Activated T-cell treated with anti-CD3 and anti-CD28 coated beads for 24 hours (primary cell): Measurements from ENCODE around the gene GALNTL6.

ENCODE experiments used
- DNase-seq: peaks from one replicate; pipeline ENCODE4 v3.0.0-alpha.2; 2020; ENCODE audit warnings: low read depth

Gene GALNTL6

GRCh38 chr4:171812665-171813525 lies at the start of gene GALNTL6:
Gene GALNTL6 (plus strand): TSS chr4:171813404.
- no peak for DNase-seq

GRCh38 chr4:171765514-171765913 lies 47.7 kb upstream of the GALNTL6 start:
- no peak for DNase-seq

- no peak for DNase-seq
Observed at GRCh38 chr4:171774642-171775190, 38.5 kb upstream of the GALNTL6 start.

GRCh38 chr4:171779301-171779700 lies 33.9 kb upstream of the GALNTL6 start:
- DNase-seq, result no peak

- no peak for DNase-seq
Observed at GRCh38 chr4:171785388-171785787, 27.8 kb upstream of the GALNTL6 start.

- DNase-seq, result no peak
Observed at GRCh38 chr4:171793723-171794122, 19.5 kb upstream of the GALNTL6 start.

- DNase-seq, result no peak
Observed at GRCh38 chr4:171794528-171794927, 18.7 kb upstream of the GALNTL6 start.

GRCh38 chr4:171809854-171810253 lies 3.4 kb upstream of the GALNTL6 start:
- DNase-seq, result no peak

GRCh38 chr4:171812333-171812664 lies 905 bp upstream of the GALNTL6 start:
- DNase-seq, result no peak

GRCh38 chr4:171813526-171814250 lies 484 bp downstream of the GALNTL6 start:
- no peak for DNase-seq

GRCh38 chr4:171814545-171814944 lies 1.3 kb downstream of the GALNTL6 start:
- DNase-seq, result no peak

GRCh38 chr4:171817026-171817425 lies 3.8 kb downstream of the GALNTL6 start:
- no peak for DNase-seq

- no peak for DNase-seq
Observed at GRCh38 chr4:171834640-171835039, 21.4 kb downstream of the GALNTL6 start.

GRCh38 chr4:171843456-171843855 lies 30.3 kb downstream of the GALNTL6 start:
- no peak for DNase-seq

- no peak for DNase-seq
Observed at GRCh38 chr4:171846232-171846631, 33.0 kb downstream of the GALNTL6 start.

- DNase-seq, result no peak
Observed at GRCh38 chr4:171846893-171847292, 33.7 kb downstream of the GALNTL6 start.

GRCh38 chr4:171847751-171848150 lies 34.5 kb downstream of the GALNTL6 start:
- DNase-seq, result no peak

GRCh38 chr4:171849686-171850222 lies 36.5 kb downstream of the GALNTL6 start:
- no peak for DNase-seq

GRCh38 chr4:171851295-171851694 lies 38.1 kb downstream of the GALNTL6 start:
- DNase-seq, result no peak

GRCh38 chr4:171857302-171858012 lies 44.3 kb downstream of the GALNTL6 start:
- DNase-seq, result no peak

- no peak for DNase-seq
Observed at GRCh38 chr4:171875291-171875690, 62.1 kb downstream of the GALNTL6 start.

GRCh38 chr4:171876636-171877035 lies 63.4 kb downstream of the GALNTL6 start:
- no peak for DNase-seq
